ENCODE measurements around the gene PDE4B.

DNA sequence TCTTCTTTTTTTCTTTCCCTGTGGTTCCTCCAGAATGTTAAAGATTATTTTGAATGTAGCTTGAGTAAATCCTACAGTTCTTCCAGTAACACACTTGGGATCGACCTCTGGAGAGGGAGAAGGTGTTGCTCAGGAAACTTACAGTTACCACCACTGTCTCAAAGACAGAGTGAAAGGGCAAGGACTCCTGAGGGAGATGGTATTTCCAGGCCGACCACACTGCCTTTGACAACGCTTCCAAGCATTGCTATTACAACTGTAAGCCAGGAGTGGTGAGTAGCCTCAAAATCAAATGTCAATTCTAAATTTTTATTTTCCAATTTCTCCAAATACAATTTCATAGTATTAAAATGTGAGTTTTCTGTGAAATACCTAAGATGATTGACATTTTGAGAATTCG lies 125.9 kb downstream of the PDE4B start:
- TF ChIP-seq, protein P1, sequence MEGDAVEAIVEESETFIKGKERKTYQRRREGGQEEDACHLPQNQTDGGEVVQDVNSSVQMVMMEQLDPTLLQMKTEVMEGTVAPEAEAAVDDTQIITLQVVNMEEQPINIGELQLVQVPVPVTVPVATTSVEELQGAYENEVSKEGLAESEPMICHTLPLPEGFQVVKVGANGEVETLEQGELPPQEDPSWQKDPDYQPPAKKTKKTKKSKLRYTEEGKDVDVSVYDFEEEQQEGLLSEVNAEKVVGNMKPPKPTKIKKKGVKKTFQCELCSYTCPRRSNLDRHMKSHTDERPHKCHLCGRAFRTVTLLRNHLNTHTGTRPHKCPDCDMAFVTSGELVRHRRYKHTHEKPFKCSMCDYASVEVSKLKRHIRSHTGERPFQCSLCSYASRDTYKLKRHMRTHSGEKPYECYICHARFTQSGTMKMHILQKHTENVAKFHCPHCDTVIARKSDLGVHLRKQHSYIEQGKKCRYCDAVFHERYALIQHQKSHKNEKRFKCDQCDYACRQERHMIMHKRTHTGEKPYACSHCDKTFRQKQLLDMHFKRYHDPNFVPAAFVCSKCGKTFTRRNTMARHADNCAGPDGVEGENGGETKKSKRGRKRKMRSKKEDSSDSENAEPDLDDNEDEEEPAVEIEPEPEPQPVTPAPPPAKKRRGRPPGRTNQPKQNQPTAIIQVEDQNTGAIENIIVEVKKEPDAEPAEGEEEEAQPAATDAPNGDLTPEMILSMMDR (IDR thresholded peaks at IDR 0.05): no peak
- no peak for TF ChIP-seq POLR2A (IDR thresholded peaks at IDR 0.05)

Data from body of pancreas (tissue), 4 donors.